ENCODE measurements around the gene RRP1B.
A peak's percentile ranks its signal among the peaks of the same experiment; 100 is the strongest.

Gene RRP1B

GRCh38 chr21:43716376-43717165 is 57.2 kb downstream of the RRP1B start:
- Mint-ChIP-seq H3K4me1 (peaks cover 20% of the 10 kb centered on the region), H3K36me3 (peaks cover 11% of the 10 kb centered on the region), H3K9me3 (no peaks in the 10 kb centered on the region), H3K4me3 (no peak overlapping the region), H3K27me3 (peaks cover 63% of the 10 kb centered on the region), H3K27ac (no peak overlapping the region)
- no peak for DNase-seq
- CTCF ChIA-PET, result no interaction called here

DNA sequence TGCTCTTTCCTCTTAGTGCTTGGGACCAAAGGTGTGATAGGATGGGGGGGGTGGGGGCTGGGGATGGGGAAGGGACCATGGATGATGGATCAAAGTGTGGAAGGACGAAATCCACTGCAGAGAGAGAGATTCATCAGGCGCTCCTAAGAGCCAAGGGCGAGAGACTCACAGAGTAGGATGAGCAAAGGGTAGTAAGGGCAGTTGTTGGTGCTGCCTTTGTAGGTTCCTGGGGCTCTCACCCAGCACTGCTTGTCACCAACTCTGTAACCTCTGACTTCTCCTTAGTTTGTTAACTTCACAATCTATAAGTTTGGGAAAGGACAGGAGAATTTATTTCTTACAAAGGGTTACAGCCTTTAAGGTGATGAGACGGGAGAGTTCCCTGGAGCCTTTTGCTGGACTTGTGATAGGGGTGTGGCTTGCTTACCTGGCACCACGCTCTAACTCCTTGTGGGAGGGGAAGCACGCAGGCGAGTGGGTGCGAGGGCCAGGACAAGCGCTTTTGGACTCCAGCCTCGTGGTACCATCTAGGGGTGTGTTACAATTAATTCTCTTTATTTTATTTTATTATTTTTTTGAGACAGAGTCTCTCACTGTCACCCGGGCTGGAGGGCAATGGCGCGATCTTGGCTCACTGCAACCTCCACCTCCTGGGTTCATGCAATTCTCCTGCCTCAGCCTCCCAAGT is 58.0 kb downstream of the RRP1B start:
- Mint-ChIP-seq H3K27me3 (peaks cover 55% of the 10 kb centered on the region), H3K4me1 (peaks cover 28% of the 10 kb centered on the region), H3K36me3 (peaks cover 14% of the 10 kb centered on the region), H3K4me3 (peak overlapping the region; percentile 74), H3K9me3 (no peaks in the 10 kb centered on the region), H3K27ac (no peak overlapping the region)
- no peak for DNase-seq
- CTCF ChIA-PET, result no interaction called here

GRCh38 chr21:43717967-43718871 is 58.9 kb downstream of the RRP1B start:
- CTCF ChIA-PET, result no interaction called here
- H3K27me3 Mint-ChIP-seq, result peaks cover 46% of the 10 kb centered on the region
- peaks cover 14% of the 10 kb centered on the region for H3K36me3 Mint-ChIP-seq
- peak overlapping the region; percentile 81 for H3K4me3 Mint-ChIP-seq
- H3K9me3 Mint-ChIP-seq, result no peaks in the 10 kb centered on the region
- peaks cover 32% of the 10 kb centered on the region for H3K4me1 Mint-ChIP-seq
- no peak for DNase-seq
- peak overlapping the region; percentile 58 for H3K27ac Mint-ChIP-seq

DNA sequence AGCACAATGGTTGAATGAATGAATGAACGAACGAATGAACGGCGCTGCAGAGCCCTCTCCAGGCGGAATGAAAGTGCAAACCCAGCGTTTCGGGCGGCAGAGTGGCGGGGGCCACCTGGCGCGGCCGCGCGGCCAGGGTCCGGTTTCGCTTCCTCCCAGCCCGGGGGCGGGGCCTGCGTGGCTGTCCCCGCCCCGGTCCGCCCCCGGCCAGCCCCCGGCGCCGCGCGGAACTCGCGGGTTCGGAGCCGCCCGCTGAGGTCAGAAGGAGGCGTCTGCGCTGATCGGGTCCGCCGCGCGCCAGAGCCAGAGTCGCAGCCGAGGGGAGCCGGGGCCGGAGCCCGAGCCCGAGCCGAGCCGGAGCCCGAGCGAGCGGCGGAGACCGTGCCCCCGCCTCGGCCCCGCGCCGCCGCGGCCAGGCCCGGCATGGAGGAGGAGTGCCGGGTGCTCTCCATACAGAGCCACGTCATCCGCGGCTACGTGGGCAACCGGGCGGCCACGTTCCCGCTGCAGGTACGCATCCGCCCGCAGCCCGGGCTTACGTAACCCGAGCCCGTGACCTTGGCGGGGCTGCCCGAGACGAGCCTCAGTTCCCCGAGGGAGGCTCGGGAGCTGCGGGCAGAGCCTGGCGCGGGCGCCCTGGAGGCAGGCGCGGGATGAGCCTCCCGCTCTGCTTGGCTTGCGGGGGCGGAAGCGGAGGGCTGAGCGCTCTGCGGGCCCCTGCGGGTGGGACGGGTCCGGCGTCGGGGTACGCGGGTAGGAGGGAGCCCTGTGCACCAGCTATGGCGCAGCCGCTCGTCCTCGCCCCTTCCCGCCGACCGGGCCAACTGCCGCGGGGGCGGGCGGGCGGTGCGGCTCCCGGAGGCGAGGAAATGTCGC is 59.8 kb downstream of the RRP1B start, which contains the start of gene PDXK:
Gene PDXK (plus strand): TSS at position 258 of the 876 bp plus-strand sequence. CDS start 166 bp downstream, at position 424.
- CTCF ChIA-PET, result interaction anchor here (1.5 kb wide), 1 partner anchor 10 kb away, joined by 4 read pairs; no protein-coding TSS in a partner anchor
- Mint-ChIP-seq H3K27ac (peak within 1 kb of the TSS; percentile 65), H3K36me3 (peaks cover 15% of the 10 kb centered on the region), H3K4me3 (peak within 1 kb of the TSS; percentile 81), H3K9me3 (no peaks in the 10 kb centered on the region), H3K27me3 (peaks cover 37% of the 10 kb centered on the region), H3K4me1 (peaks cover 35% of the 10 kb centered on the region)
- peak; percentile 83 for DNase-seq

GRCh38 chr21:43719748-43720538 is 60.6 kb downstream of the RRP1B start:
- Mint-ChIP-seq H3K27ac (peak overlapping the region; percentile 65), H3K4me3 (peak overlapping the region; percentile 81), H3K27me3 (peaks cover 33% of the 10 kb centered on the region), H3K9me3 (no peaks in the 10 kb centered on the region), H3K4me1 (peaks cover 37% of the 10 kb centered on the region), H3K36me3 (peaks cover 15% of the 10 kb centered on the region)
- DNase-seq, result peak; percentile 39
- CTCF ChIA-PET, result interaction anchor here (1.5 kb wide), 1 partner anchor 9 kb away, joined by 4 read pairs; no protein-coding TSS in a partner anchor

GRCh38 chr21:43720539-43721166 is 61.3 kb downstream of the RRP1B start:
- Mint-ChIP-seq H3K4me1 (peaks cover 44% of the 10 kb centered on the region), H3K9me3 (no peaks in the 10 kb centered on the region), H3K27ac (peak overlapping the region; percentile 58), H3K4me3 (peak overlapping the region; percentile 81), H3K36me3 (peaks cover 15% of the 10 kb centered on the region), H3K27me3 (peaks cover 26% of the 10 kb centered on the region)
- no peak for DNase-seq
- CTCF ChIA-PET, result interaction anchor here (1.5 kb wide), 1 partner anchor 8 kb away, joined by 4 read pairs; no protein-coding TSS in a partner anchor

GRCh38 chr21:43721206-43721605 is 61.8 kb downstream of the RRP1B start:
- Mint-ChIP-seq H3K27me3 (peaks cover 21% of the 10 kb centered on the region), H3K4me1 (peaks cover 48% of the 10 kb centered on the region), H3K27ac (no peak overlapping the region), H3K9me3 (no peaks in the 10 kb centered on the region), H3K36me3 (peaks cover 19% of the 10 kb centered on the region), H3K4me3 (peak overlapping the region; percentile 81)
- CTCF ChIA-PET, result no interaction called here
- no peak for DNase-seq

GRCh38 chr21:43721939-43722338 is 62.6 kb downstream of the RRP1B start:
- H3K9me3 Mint-ChIP-seq, result no peaks in the 10 kb centered on the region
- DNase-seq, result no peak
- CTCF ChIA-PET, result no interaction called here
- H3K4me1 Mint-ChIP-seq, result peaks cover 54% of the 10 kb centered on the region
- H3K36me3 Mint-ChIP-seq, result peaks cover 21% of the 10 kb centered on the region
- no peak overlapping the region for H3K27ac Mint-ChIP-seq
- H3K27me3 Mint-ChIP-seq, result peaks cover 13% of the 10 kb centered on the region
- H3K4me3 Mint-ChIP-seq, result peak overlapping the region; percentile 9

- Mint-ChIP-seq H3K4me3 (no peak overlapping the region), H3K9me3 (no peaks in the 10 kb centered on the region), H3K27ac (no peak overlapping the region), H3K36me3 (peaks cover 22% of the 10 kb centered on the region), H3K4me1 (peaks cover 68% of the 10 kb centered on the region), H3K27me3 (no peaks in the 10 kb centered on the region)
- no peak for DNase-seq
- CTCF ChIA-PET, result no interaction called here
Measured at GRCh38 chr21:43723648-43724047, 64.3 kb downstream of the RRP1B start.

GRCh38 chr21:43726686-43727518 is 67.5 kb downstream of the RRP1B start:
- Mint-ChIP-seq H3K4me1 (peaks cover 65% of the 10 kb centered on the region), H3K27me3 (no peaks in the 10 kb centered on the region), H3K36me3 (peaks cover 14% of the 10 kb centered on the region), H3K4me3 (peak overlapping the region; percentile 52), H3K27ac (no peak overlapping the region), H3K9me3 (no peaks in the 10 kb centered on the region)
- no peak for DNase-seq
- CTCF ChIA-PET, result no interaction called here

DNA sequence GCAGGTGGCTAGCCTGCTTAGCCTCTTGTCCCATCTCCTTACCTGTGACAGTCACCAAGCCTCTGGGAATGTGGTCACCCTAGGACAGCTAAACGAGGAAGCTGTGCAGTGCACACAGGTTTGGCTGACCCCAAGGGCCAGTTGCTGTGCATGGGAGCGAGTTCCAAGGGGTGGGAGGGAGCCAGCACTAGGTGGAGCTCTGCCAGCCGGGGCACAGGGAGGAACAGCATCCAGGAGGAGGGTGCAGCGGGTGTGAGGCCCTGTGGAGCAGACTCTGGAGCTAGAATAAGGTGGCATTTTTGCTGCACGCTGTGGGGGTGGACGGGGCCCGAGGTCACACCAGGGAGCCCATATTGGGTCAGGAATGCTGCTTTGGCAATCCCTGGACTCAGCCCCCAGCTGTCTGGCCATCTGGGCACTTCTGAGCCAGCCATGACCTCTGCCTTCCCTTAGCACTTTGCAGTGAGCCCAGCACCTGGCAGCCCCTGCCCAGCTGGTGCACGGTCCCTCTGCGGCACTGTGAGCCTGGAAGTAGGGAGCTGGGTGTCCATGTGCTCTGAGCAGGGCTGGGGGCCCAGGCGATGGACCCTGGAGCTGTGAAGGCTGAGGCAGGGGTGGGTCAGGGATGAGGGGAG is 68.3 kb downstream of the RRP1B start:
- H3K27me3 Mint-ChIP-seq, result no peaks in the 10 kb centered on the region
- H3K4me1 Mint-ChIP-seq, result peaks cover 60% of the 10 kb centered on the region
- no peak for DNase-seq
- H3K27ac Mint-ChIP-seq, result no peak overlapping the region
- CTCF ChIA-PET, result no interaction called here
- H3K9me3 Mint-ChIP-seq, result no peaks in the 10 kb centered on the region
- H3K4me3 Mint-ChIP-seq, result peak overlapping the region; percentile 53
- H3K36me3 Mint-ChIP-seq, result peaks cover 14% of the 10 kb centered on the region
